Inflammatory macrophage (primary cell): ENCODE measurements around the gene HHIP.
"Not testable (repeated sequence)": the region's sequence is repeated elsewhere in the genome, so short reads cannot be mapped to it uniquely, and the experiment has no call there.

Source experiments
- DNase-seq, 2 donors: peaks; one replicate each; pipeline ENCODE4 v3.0.0-alpha.2; 2020 to 2022

Gene HHIP

GRCh38 chr4:144757969-144758368, 112.0 kb downstream of the HHIP start:
- DNase-seq = no peak

GRCh38 chr4:144768809-144769208, 122.9 kb downstream of the HHIP start:
- not testable (repeated sequence) for DNase-seq

GRCh38 chr4:144778364-144778763, 132.4 kb downstream of the HHIP start:
- no peak for DNase-seq

GRCh38 chr4:144782345-144782744, 136.4 kb downstream of the HHIP start:
- no peak for DNase-seq

GRCh38 chr4:144785961-144786360, 140.0 kb downstream of the HHIP start:
- no peak for DNase-seq

GRCh38 chr4:144787365-144788258, 141.7 kb downstream of the HHIP start:
- peak; percentile 3 to 17 for DNase-seq

GRCh38 chr4:144788469-144788868, 142.5 kb downstream of the HHIP start:
- DNase-seq = no peak

GRCh38 chr4:144791933-144792332, 146.0 kb downstream of the HHIP start:
- DNase-seq = not testable (repeated sequence)
